HG03066 (cell line): Measurements from ENCODE around the gene PIK3CD.
"Not testable (repeated sequence)": the region's sequence is repeated elsewhere in the genome, so short reads cannot be mapped to it uniquely, and the experiment has no call there.

Experiments
- ATAC-seq: cut with Tn5 transposase; IDR thresholded peaks from one replicate; pipeline ENCODE4 v1.9.1; 2021; ENCODE audit warnings: low read depth; ENCODE audit not compliant: unreplicated experiment

The PIK3CD gene

GRCh38 chr1:9761855-9762254 is 110.3 kb downstream of the PIK3CD start:
- no peak for ATAC-seq

- ATAC-seq = not testable (repeated sequence)
These were observed 110.9 kb downstream of the PIK3CD start for GRCh38 chr1:9762446-9762845.

GRCh38 chr1:9763914-9764313 is 112.4 kb downstream of the PIK3CD start:
- no peak for ATAC-seq

GRCh38 chr1:9764550-9764949 is 113.0 kb downstream of the PIK3CD start:
- no peak for ATAC-seq

DNA sequence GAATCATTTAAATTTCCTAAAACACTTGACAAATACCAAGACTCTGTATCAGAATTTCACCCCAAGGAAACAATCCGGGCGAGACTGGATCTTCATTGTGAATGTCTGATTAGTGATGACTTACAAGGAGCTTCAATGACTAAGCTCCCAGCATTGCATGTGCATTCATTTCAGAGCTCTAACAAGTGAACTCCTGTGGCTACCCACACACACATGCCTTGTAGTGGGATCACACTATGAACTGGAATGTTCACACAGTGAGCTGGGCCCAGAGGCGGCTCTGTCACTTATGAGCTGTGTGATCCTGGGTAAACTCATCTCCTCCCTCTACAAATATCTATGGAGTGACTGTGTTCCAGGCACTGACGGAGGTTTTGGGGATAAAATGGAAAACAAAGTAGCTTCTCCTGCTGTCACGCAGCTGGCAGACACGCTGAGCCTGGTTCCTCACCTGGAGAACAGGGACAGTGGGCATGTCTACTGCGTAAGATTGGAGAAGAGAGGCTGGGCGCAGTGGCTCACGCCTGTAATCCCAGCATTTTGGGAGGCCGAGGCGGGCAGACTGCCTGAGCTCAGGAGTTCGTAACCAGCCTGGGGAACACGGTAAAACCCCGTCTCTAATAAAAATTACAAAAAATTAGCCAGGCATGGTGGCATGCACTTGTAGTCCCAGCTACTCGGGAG is 115.4 kb downstream of the PIK3CD start:
- no peak for ATAC-seq

DNA sequence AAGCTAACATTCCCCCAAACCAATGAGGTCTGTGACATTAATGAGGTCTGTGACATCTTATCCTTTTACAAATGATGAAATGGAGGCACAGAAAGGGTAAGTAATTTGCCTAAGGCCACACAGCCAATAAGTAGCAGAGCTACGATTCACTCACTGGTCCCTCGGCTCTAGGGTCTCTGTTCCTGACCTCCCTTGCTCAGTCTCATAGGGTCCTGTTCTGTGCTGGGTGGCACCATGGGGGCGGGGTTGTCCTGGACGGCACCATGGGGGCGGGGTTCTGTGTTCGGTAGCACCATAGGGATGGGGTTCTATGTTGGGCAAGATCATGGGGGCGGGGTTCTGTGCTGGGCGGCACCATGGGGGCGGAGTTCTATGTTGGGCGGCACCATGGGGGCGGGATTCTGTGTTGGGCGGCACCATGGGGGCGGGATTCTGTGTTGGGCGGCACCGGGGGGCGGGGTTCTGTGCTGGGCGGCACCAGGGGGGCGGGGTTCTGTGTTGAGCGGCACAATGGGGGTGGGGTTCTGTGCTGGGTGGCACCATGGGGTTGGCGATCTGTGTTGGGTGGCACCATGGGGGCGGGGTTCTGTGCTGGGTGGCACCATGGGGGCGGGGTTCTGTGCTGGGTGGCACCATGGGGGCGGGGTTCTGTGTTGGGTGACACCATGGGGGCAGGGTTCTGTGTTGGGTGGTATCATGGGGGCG is 116.6 kb downstream of the PIK3CD start:
- ATAC-seq = no peak

DNA sequence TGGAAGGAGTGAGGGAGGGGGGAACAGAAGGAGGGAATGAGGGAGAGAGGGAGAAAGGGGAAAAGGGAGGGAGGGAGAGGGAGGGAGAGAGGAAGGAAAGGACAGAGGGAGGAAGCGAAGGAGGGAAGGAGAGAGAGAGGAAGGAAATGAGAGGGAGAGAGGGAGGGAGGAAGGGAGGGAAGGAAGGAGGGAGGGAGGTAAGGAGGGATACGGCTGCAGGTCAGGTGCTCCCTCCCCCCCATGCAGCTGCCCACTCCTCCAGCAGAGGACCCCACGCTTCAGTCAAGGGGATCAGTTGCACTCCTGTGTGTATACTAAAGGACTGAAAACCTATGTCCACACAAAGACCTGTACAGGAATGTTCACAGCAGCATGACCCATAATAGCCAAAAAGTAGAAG is 117.5 kb downstream of the PIK3CD start:
- no peak for ATAC-seq

GRCh38 chr1:9770298-9770697 is 118.8 kb downstream of the PIK3CD start:
- ATAC-seq = no peak

DNA sequence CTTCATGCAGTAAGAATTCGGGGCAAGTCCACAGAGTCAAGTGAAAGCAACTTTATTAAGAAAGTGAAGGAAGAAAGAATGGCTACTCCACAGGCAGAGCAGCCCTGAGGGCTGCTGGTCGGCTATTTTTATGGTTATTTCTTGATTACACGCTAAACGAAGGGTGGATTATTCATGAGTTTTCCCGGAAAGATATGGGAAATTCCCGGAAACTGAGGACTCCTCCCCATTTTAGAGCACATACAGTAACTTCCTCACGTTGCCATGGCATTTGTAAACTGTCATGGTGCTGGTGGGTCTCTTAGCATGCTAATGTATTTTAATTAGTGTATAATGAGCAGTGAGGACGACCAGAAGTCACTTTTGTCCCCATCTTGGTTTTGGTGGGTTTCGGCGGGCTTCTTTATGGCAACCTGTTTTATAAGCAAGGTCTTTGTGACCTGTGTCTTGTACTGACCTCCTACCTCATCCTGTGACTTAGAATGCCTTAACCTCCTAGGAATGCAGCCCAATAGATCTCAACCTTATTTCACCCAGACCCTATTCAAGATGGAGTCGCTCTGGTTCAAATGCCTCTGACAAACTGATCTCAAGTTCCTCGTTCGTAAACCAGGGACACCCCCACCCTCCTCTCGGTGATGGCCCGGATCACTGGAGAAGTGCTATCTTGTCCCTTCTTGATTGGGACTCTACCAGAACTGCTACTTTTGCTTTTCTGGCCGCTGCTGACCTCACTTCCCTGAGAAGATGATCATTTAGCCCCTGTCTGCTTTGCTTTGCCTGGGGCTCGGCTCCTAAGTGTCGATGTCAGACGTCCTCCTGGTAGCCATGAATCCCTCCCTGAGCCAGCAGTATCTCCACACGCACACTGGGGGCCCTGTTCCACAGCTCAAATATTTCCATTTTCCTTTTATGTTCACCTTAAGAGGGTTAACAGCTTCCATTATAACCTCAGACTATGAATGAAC is 123.5 kb downstream of the PIK3CD start:
- ATAC-seq = no peak

DNA sequence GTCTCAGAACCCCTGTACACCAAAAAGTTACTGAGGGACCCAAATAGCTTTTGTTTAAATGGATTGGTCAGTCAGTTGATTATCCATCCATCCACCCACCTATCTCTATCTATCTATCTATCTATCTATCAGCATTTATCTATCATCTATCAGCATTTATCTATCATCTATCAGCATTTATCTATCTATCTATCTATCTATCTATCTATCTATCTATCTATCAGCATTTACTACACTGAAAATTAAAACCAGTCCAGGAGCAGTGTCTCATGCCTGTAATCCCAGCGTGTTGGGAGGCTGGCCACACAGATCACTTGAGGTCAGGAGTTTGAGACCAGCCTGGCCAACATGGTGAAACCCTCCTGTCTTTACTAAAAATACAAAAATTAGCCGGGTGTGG is 125.2 kb downstream of the PIK3CD start:
- no peak for ATAC-seq
